Loucy (cell line): ENCODE data around the gene IFNK.

Experiments
- H2AFZ ChIP-seq: fragments of 200-600 bp; sonication (generic); 2 replicates; pipeline ENCODE4 v1.6.0; 2016; ENCODE audit warnings: antibody characterized with exemption, mild to moderate bottlenecking, low read length, moderate library complexity
- H3F3A ChIP-seq: fragments of 200-600 bp; 2 replicates; pipeline ENCODE4 v1.6.0; 2016; ENCODE audit warnings: antibody characterized with exemption, low read depth, mild to moderate bottlenecking
- H3K27me3 ChIP-seq: fragments of 200-600 bp; sonication (generic); 2 replicates; pipeline ENCODE4 v1.6.1; 2014; ENCODE audit warnings: low read length, mild to moderate bottlenecking; ENCODE audit not compliant: insufficient read depth, poor library complexity, severe bottlenecking
- H3K36me3 ChIP-seq: fragments of 200-600 bp; sonication (generic); 2 replicates; pipeline ENCODE4 v1.6.1; 2016; ENCODE audit warnings: low read length; ENCODE audit not compliant: insufficient read depth
- H3K4me1 ChIP-seq: fragments of 200-600 bp; sonication (generic); 2 replicates; pipeline ENCODE4 v1.5.1; 2014; ENCODE audit warnings: low read length, mild to moderate bottlenecking; ENCODE audit not compliant: insufficient read depth, poor library complexity, severe bottlenecking
- H3K4me2 ChIP-seq: fragments of 200-600 bp; sonication (generic); 2 replicates; pipeline ENCODE4 v1.6.0; 2014; ENCODE audit warnings: antibody characterized with exemption, low read length, low read depth, mild to moderate bottlenecking; ENCODE audit not compliant: poor library complexity, severe bottlenecking
- H3K4me3 ChIP-seq: fragments of 200-600 bp; sonication (generic); 2 replicates; pipeline ENCODE4 v1.5.1; 2014; ENCODE audit warnings: low read length, mild to moderate bottlenecking, mixed read lengths; ENCODE audit not compliant: poor library complexity, severe bottlenecking
- H3K79me2 ChIP-seq: fragments of 200-600 bp; sonication (generic); 2 replicates; pipeline ENCODE4 v1.6.1; 2014; ENCODE audit warnings: low read length; ENCODE audit not compliant: insufficient read depth
- H3K9ac ChIP-seq: fragments of 200-600 bp; sonication (generic); 2 replicates; pipeline ENCODE4 v1.6.0; 2014; ENCODE audit warnings: mild to moderate bottlenecking, low read depth, low read length, moderate library complexity; ENCODE audit not compliant: poor library complexity, severe bottlenecking
- H3K9me2 ChIP-seq: fragments of 200-600 bp; sonication (generic); replicated peaks from 2 replicates; pipeline ENCODE4 v1.6.1; 2016; ENCODE audit warnings: low read depth, low read length, mixed read lengths
- H3K9me3 ChIP-seq: fragments of 200-600 bp; sonication (generic); 2 replicates; pipeline ENCODE4 v1.6.1; 2014; ENCODE audit warnings: mild to moderate bottlenecking, antibody characterized with exemption, low read length, low read depth; ENCODE audit not compliant: insufficient read depth
- H4K20me1 ChIP-seq: fragments of 200-600 bp; sonication (generic); 2 replicates; pipeline ENCODE4 v1.6.0; 2014; ENCODE audit warnings: antibody characterized with exemption, low read length, mild to moderate bottlenecking; ENCODE audit not compliant: insufficient read depth, poor library complexity, severe bottlenecking
- CTCF ChIP-seq: fragments of 200-600 bp; sonication (generic); conservative IDR thresholded peaks from 2 replicates; pipeline ENCODE4 v1.5.1; 2014; ENCODE audit warnings: mild to moderate bottlenecking, antibody characterized with exemption, low read length
- EZH2phosphoT487 ChIP-seq: fragments of 200-600 bp; IDR thresholded peaks from 2 replicates; pipeline ENCODE4 v1.6.1; 2018; ENCODE audit warnings: antibody characterized with exemption, mild to moderate bottlenecking, moderate library complexity, borderline replicate concordance

IFNK gene

GRCh38 chr9:27560457-27560856 is 36.4 kb downstream of the IFNK start:
- H3K9me3 ChIP-seq, result no peaks in the 10 kb centered on the region
- H3F3A ChIP-seq, result no peaks in the 10 kb centered on the region
- no peaks in the 10 kb centered on the region for H3K9me2 ChIP-seq
- no peaks in the 10 kb centered on the region for H3K79me2 ChIP-seq
- no peak overlapping the region for H2AFZ ChIP-seq
- H4K20me1 ChIP-seq, result no peaks in the 10 kb centered on the region
- H3K4me2 ChIP-seq, result no peak overlapping the region
- 0 out of 2 replicates have a peak, but pooled peaks cover 2% of the 10 kb centered on the region for H3K36me3 ChIP-seq
- H3K4me1 ChIP-seq, result peaks cover 2% of the 10 kb centered on the region
- H3K4me3 ChIP-seq, result no peak overlapping the region
- no peaks in the 10 kb centered on the region for H3K27me3 ChIP-seq
- TF ChIP-seq EZH2phosphoT487 (no peak), CTCF (no peak)
- no peak overlapping the region for H3K9ac ChIP-seq

- H3K27me3 ChIP-seq, result no peaks in the 10 kb centered on the region
- peaks cover 4% of the 10 kb centered on the region for H3K4me1 ChIP-seq
- no peaks in the 10 kb centered on the region for H3F3A ChIP-seq
- H3K79me2 ChIP-seq, result no peaks in the 10 kb centered on the region
- no peak overlapping the region for H3K4me2 ChIP-seq
- no peaks in the 10 kb centered on the region for H3K36me3 ChIP-seq
- H3K9ac ChIP-seq, result no peak overlapping the region
- TF ChIP-seq CTCF, result no peak
- no peak for TF ChIP-seq EZH2phosphoT487
- H3K4me3 ChIP-seq, result no peak overlapping the region
- H4K20me1 ChIP-seq, result no peaks in the 10 kb centered on the region
- H3K9me3 ChIP-seq, result no peaks in the 10 kb centered on the region
- no peak overlapping the region for H2AFZ ChIP-seq
- H3K9me2 ChIP-seq, result no peaks in the 10 kb centered on the region
These were observed 37.6 kb downstream of the IFNK start for GRCh38 chr9:27561685-27562084.

- no peaks in the 10 kb centered on the region for H3K36me3 ChIP-seq
These were observed 39.8 kb downstream of the IFNK start for GRCh38 chr9:27563738-27564430.

More at GRCh38 chr9:27563738-27564430, 39.8 kb downstream of the IFNK start:
- Histone ChIP-seq H3K4me1 (peaks cover 4% of the 10 kb centered on the region), H4K20me1 (no peaks in the 10 kb centered on the region), H2AFZ (no peak overlapping the region), H3K9me3 (no peaks in the 10 kb centered on the region), H3K79me2 (no peaks in the 10 kb centered on the region), H3K4me3 (no peak overlapping the region), H3K4me2 (no peak overlapping the region), H3K9ac (no peak overlapping the region), H3K9me2 (no peaks in the 10 kb centered on the region), H3F3A (no peaks in the 10 kb centered on the region), H3K27me3 (no peaks in the 10 kb centered on the region)
- TF ChIP-seq EZH2phosphoT487 (no peak), CTCF (no peak)
